ENCODE data around the gene RAN.

DNA sequence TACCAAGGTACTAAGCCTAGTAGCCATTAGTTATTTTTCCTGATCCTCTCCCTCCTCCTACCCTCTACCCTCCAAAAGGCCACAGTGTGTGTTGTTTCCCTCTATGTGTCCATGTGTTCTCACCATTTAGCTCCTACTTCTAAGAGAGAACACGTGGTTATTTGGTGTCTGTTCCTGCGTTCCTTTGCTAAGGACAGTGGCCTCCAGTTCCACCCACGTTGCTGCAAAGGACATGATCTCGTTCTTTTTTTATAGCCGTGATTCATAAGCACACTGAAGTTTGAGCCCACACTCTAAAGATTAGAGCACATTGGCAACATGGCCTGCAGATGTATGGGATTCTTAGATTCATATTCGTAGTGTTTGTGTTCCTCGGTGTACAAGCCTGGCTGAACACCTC is 24.8 kb upstream of the RAN start:
- TF ChIP-seq, protein P1, sequence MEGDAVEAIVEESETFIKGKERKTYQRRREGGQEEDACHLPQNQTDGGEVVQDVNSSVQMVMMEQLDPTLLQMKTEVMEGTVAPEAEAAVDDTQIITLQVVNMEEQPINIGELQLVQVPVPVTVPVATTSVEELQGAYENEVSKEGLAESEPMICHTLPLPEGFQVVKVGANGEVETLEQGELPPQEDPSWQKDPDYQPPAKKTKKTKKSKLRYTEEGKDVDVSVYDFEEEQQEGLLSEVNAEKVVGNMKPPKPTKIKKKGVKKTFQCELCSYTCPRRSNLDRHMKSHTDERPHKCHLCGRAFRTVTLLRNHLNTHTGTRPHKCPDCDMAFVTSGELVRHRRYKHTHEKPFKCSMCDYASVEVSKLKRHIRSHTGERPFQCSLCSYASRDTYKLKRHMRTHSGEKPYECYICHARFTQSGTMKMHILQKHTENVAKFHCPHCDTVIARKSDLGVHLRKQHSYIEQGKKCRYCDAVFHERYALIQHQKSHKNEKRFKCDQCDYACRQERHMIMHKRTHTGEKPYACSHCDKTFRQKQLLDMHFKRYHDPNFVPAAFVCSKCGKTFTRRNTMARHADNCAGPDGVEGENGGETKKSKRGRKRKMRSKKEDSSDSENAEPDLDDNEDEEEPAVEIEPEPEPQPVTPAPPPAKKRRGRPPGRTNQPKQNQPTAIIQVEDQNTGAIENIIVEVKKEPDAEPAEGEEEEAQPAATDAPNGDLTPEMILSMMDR (IDR thresholded peaks at IDR 0.05), result no peak
- TF ChIP-seq POLR2AphosphoS5 (IDR thresholded peaks at IDR 0.05), result no peak

Measured in sigmoid colon (tissue), 4 donors.